GM10248 (cell line): ENCODE measurements around the gene MEG3.

Source experiments
- CTCF ChIA-PET: fragments of 300-600 bp; sonication (Branson Sonifier 250); formaldehyde crosslinking; extraction: SDS; loops from one replicate; lab custom pipeline; 2021; ENCODE audit warnings: antibody characterized with exemption; lab: Yijun Ruan, JAX
- POLR2A ChIA-PET: fragments of 350-650 bp; sonication (Branson Sonifier 250); formaldehyde crosslinking; extraction: SDS; loops from one replicate; lab custom pipeline; 2020; ENCODE audit warnings: antibody characterized with exemption; lab: Yijun Ruan, JAX
- DNase-seq: peaks from one replicate; pipeline ENCODE4 v3.0.0; 2012; ENCODE audit errors: extremely low spot score
- TF ChIP-seq, protein P1 (sequence below): IDR thresholded peaks from 2 replicates; pipeline ENCODE4 v1.5.1; 2012; ENCODE audit warnings: mild to moderate bottlenecking, low read depth; ENCODE audit errors: extremely low read depth, missing control alignments, control extremely low read depth

The MEG3 gene

DNA sequence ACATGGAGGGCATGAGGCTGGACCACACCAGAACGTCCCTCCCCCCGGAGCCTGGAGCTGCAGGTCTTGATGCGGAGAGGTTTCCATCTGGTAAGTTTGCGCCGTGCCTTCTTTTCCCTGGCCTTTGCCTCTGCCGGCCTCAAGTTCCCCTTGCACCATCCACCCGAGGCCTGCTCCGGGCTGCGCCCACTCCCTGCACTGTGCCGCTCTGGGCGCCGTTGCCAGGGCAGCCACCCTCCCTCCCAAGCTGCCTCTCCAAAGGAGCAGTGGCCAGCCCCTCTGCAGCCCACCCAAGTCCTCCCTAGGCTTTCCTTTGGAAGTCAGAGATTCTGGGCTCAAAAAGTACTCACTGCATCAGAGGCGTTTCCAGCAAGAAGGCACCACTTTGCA is 46.2 kb upstream of the MEG3 start:
- POLR2A ChIA-PET, result no interaction called here
- DNase-seq, result no peak
- TF ChIP-seq, protein P1, sequence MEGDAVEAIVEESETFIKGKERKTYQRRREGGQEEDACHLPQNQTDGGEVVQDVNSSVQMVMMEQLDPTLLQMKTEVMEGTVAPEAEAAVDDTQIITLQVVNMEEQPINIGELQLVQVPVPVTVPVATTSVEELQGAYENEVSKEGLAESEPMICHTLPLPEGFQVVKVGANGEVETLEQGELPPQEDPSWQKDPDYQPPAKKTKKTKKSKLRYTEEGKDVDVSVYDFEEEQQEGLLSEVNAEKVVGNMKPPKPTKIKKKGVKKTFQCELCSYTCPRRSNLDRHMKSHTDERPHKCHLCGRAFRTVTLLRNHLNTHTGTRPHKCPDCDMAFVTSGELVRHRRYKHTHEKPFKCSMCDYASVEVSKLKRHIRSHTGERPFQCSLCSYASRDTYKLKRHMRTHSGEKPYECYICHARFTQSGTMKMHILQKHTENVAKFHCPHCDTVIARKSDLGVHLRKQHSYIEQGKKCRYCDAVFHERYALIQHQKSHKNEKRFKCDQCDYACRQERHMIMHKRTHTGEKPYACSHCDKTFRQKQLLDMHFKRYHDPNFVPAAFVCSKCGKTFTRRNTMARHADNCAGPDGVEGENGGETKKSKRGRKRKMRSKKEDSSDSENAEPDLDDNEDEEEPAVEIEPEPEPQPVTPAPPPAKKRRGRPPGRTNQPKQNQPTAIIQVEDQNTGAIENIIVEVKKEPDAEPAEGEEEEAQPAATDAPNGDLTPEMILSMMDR, result no peak
- CTCF ChIA-PET, result no interaction called here

DNA sequence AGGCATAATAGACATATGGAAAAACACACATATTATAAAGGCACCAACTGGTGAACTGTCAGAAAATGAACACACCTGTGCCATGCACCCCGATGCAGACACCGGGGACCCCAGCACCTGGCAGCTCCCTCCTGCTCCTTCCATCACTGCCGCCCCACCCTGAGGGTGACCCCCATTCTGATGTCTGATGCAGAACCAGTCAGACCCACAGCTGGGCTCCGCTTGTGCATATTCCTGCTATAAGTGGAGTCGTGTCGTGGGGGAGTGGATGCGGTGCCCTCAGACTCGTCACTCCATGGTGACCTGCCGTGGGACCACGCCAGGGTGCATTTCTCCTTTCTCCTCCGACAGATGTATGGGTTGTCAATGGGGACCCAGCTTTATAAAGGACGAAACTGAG is 45.7 kb upstream of the MEG3 start:
- POLR2A ChIA-PET, result no interaction called here
- no peak for DNase-seq
- TF ChIP-seq, protein P1, result no peak
- CTCF ChIA-PET, result no interaction called here

DNA sequence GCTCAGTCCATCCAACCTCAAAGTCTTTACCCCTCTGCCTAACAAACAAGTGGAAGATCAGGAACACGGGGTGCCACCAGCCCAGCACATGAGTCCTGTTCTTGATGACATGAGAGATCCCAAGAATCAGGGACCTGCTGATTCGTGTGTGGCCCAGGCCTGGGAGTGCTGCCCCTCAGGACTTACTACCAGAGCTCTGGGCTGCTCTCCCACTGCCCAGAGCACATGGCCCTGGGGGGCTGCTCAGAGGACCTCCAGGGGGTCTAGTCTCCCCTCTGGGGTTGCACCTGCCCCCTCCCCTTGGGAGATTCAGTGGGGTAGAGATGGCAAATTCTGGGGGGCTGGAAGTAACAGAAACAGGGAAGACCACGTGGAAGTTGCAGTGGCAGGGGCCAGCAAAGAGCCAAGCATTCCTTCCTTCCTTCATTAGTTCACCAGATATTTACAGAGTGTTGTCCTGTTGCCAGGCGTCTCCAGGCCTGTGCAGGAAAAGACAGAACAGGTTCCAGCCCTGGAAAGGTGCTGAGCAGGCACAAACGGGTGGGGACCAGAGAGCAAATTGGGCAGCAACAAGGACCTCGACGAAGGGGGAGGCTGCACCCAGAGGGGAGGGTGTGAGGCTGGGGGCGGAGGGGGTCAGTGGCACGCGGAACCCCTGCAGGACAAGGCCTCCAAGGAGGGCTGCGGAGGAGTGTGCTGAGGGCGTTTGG is 45.1 kb upstream of the MEG3 start:
- TF ChIP-seq, protein P1, result no peak
- ChIA-PET CTCF (no interaction called here), POLR2A (no interaction called here)
- no peak for DNase-seq

GRCh38 chr14:100781952-100782351 is 44.0 kb upstream of the MEG3 start:
- ChIA-PET CTCF (no interaction called here), POLR2A (no interaction called here)
- TF ChIP-seq, protein P1, result no peak
- DNase-seq, result no peak

DNA sequence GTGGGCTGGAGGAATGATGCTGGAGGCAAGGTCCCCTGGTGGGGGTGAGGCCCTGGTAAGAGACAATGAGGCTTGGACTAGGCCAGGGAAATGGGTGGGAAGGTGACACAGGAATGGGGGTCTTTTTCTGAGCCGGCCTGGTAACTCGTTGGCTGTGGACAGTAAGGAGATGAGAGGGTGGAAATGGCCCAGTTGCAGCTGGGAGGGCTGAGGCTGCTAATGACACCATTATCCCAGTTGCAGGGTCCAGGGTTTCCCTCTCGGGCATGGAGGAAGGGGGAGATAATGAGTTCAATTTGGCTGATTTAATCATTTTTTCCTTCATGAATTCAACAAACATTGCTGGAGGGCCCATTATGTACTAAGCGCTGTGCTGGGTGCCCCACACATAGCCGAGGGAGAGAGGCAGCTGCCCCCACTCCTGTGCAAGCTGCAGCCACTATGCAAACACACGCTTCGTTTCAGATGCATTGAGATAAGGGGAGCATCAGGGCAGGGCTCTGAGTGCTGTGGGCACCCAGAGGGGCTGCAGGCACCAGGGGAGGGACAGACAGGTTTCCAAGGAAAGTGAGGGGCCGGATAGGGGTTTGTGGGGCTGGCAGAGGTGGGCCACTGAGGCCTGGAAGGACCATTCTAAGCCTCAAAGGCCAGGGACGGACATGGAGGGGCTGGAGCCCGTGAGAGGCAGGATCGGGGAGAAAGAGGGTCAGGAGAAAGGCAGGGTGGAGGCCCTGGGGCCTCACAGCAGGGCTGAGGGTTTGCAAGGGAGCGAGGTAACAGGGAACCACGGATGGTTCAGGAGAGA is 43.2 kb upstream of the MEG3 start:
- TF ChIP-seq, protein P1, result no peak
- ChIA-PET CTCF (no interaction called here), POLR2A (no interaction called here)
- no peak for DNase-seq

- TF ChIP-seq, protein P1, result no peak
- POLR2A ChIA-PET, result no interaction called here
- CTCF ChIA-PET, result no interaction called here
- DNase-seq, result no peak
These were observed 42.1 kb upstream of the MEG3 start for GRCh38 chr14:100783630-100784370.
